Ascending aorta (tissue), 2 donors: Measurements from ENCODE around the gene CCNK. TPM values are rescaled to one million over a fixed set of nuclear protein-coding genes. Genes with fewer than 3 reads are reported as not detected.

Source experiments
- DNase-seq, 2 donors: peaks; one replicate each; pipeline ENCODE4 v3.0.0-alpha.2; 2019; ENCODE audit warnings: low spot score in 2 of 2
- H3K27ac ChIP-seq, 2 donors: fragments of 200-600 bp; sonication (generic); one replicate each; pipeline ENCODE4 v1.5.1; 2016 to 2017; ENCODE audit warnings: mild to moderate bottlenecking in 1 of 2
- H3K27me3 ChIP-seq: fragments of 200-600 bp; sonication (generic); one replicate; pipeline ENCODE4 v1.5.1; 2017
- H3K36me3 ChIP-seq, 2 donors: fragments of 200-600 bp; sonication (generic); one replicate each; pipeline ENCODE4 v1.5.1; 2016
- H3K4me1 ChIP-seq, 2 donors: fragments of 200-600 bp; sonication (generic); one replicate each; pipeline ENCODE4 v1.5.1; 2016 to 2017; ENCODE audit warnings: mild to moderate bottlenecking in 1 of 2
- H3K4me3 ChIP-seq, 2 donors: fragments of 200-600 bp; sonication (generic); one replicate each; pipeline ENCODE4 v1.5.1; 2016 to 2017; ENCODE audit warnings: mild to moderate bottlenecking in 1 of 2
- H3K9me3 ChIP-seq, 2 donors: fragments of 200-600 bp; sonication (generic); one replicate each; pipeline ENCODE4 v1.5.1; 2016
- CTCF ChIP-seq, 3 experiments: fragments of 200-600 bp in 2 of 3; fragments of 450-650 bp in 1 of 3; sonication (generic) in 2 of 3; IDR thresholded peaks; one replicate each; pipeline ENCODE4 v1.5.1; 2016 to 2019; ENCODE audit warnings: antibody characterized with exemption in 3 of 3, mild to moderate bottlenecking in 1 of 3, moderate library complexity in 1 of 3
- intact Hi-C: fragments of 100-400 bp; cut with DNase I; formaldehyde crosslinking; loops from one replicate; pipeline ENCODE4 v1.15.1; 2023
- total RNA-seq: library from RNA; depleted of rRNA; stranded (reverse); fragments of >200 nt; gene quantifications from one replicate; pipeline ENCODE4 v1.1.0, GENCODE V29; 2016

Gene CCNK
- total RNA-seq, 1 donor from 2014 or later = 21.9 TPM

- intact Hi-C loops = no loop called here
- H3K9me3 ChIP-seq = no peaks in the 10 kb centered on the region
- H3K36me3 ChIP-seq = no peaks in the 10 kb centered on the region
- no peak for DNase-seq
- H3K4me1 ChIP-seq = peaks cover 6 to 34% of the 10 kb centered on the region in 2 donors
- TF ChIP-seq CTCF (IDR thresholded peaks at IDR 0.05) = no peak
- no peaks in the 10 kb centered on the region for H3K27me3 ChIP-seq
- H3K27ac ChIP-seq = peak overlapping the region; percentile 85 to 98
- H3K4me3 ChIP-seq = peak overlapping the region; percentile 75 to 87
These were observed 1.9 kb upstream of the CCNK start for GRCh38 chr14:99479160-99479905.

GRCh38 chr14:99479906-99480869, 1.0 kb upstream of the CCNK start, which contains the start of gene SETD3:
SETD3 (minus strand) TSS chr14:99480859; CDS start chr14:99465805, 15,054 bp downstream.
- Histone ChIP-seq H3K4me3 (peak within 1 kb of the TSS; percentile 87 to 95), H3K36me3 (no peaks in the 10 kb centered on the region), H3K27me3 (no peaks in the 10 kb centered on the region), H3K9me3 (no peaks in the 10 kb centered on the region), H3K27ac (peak within 1 kb of the TSS; percentile 96 to 98), H3K4me1 (peaks cover 6 to 34% of the 10 kb centered on the region in 2 donors)
- peak; percentile 10 to 82 for DNase-seq
- TF ChIP-seq CTCF (IDR thresholded peaks at IDR 0.05) = no peak
- intact Hi-C loops = loop anchor here (2.0 to 10.0 kb wide), 3 partner anchors 443 to 895 kb away; partner anchors contain the start of gene WDR25

- DNase-seq = no peak
- H3K27ac ChIP-seq = peak overlapping the region; percentile 96 to 98
- H3K9me3 ChIP-seq = no peaks in the 10 kb centered on the region
- peak overlapping the region; percentile 87 to 95 for H3K4me3 ChIP-seq
- no peak for TF ChIP-seq CTCF (IDR thresholded peaks at IDR 0.05)
- H3K27me3 ChIP-seq = no peaks in the 10 kb centered on the region
- no peaks in the 10 kb centered on the region for H3K36me3 ChIP-seq
- H3K4me1 ChIP-seq = peaks cover 6 to 34% of the 10 kb centered on the region in 2 donors
- intact Hi-C loops = loop anchor here (1.0 to 10.0 kb wide), 6 partner anchors 123 to 893 kb away; partner anchors contain the start of genes CCDC85C, CYP46A1 and WDR25
These were observed 513 bp downstream of the CCNK start for GRCh38 chr14:99481745-99482099.

GRCh38 chr14:99484106-99484505, 2.9 kb downstream of the CCNK start:
- no peaks in the 10 kb centered on the region for H3K36me3 ChIP-seq
- no peak for TF ChIP-seq CTCF (IDR thresholded peaks at IDR 0.05)
- no peak overlapping the region for H3K4me3 ChIP-seq
- no peaks in the 10 kb centered on the region for H3K9me3 ChIP-seq
- intact Hi-C loops = loop anchor here (5.0 to 10.0 kb wide), 2 partner anchors 447 to 891 kb away; partner anchors contain the start of gene WDR25
- DNase-seq = no peak
- no peaks in the 10 kb centered on the region for H3K27me3 ChIP-seq
- H3K4me1 ChIP-seq = peaks cover 6 to 25% of the 10 kb centered on the region in 2 donors
- H3K27ac ChIP-seq = no peak overlapping the region

GRCh38 chr14:99497341-99497740, 16.1 kb downstream of the CCNK start:
- no peak overlapping the region for H3K27ac ChIP-seq
- H3K27me3 ChIP-seq = no peaks in the 10 kb centered on the region
- peaks cover 73 to 89% of the 10 kb centered on the region in 2 donors for H3K36me3 ChIP-seq
- no peaks in the 10 kb centered on the region for H3K4me1 ChIP-seq
- no peak for DNase-seq
- no peaks in the 10 kb centered on the region for H3K9me3 ChIP-seq
- intact Hi-C loops = no loop called here
- no peak overlapping the region for H3K4me3 ChIP-seq
- TF ChIP-seq CTCF (IDR thresholded peaks at IDR 0.05) = no peak
